ENCODE measurements around the gene KIF1B.

KIF1B gene

DNA sequence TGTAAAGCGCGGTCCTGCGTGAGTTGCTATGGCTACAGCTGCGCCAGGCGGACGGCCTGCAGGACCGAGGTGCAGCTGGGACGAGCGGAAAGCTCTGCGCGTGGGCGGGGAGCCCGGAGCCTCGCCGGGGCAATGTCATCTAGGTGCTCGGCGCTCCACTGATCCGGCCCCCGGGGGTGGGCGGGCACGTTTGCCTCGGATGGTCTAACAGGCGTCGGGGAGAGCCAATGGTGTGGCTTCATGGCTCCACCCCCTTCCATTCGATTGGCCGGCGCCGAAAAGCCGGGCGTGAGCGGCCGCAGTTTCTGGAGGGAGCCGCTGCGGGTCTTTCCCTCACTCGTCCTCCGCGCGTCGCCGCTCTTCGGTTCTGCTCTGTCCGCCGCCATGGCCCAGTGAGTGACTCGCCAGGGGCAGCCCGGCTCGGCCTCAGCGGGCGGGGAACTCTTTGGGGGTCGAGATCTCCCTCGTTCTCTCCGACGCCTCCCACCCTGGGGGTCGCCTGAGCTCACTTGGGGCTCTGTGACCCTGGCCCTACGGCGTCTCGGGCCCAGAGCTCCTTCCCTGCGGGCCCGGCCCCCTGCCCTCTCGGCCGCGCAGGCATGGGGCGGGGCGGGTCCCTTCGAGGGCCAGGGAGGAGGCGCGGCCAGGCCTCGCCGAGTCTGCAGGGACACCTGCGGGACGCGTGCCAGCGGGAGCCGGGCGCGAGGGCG, 188.5 kb downstream of the KIF1B start, which contains the start of gene PGD:
TSS of gene PGD (plus strand) at position 331 of the 710 bp plus-strand sequence. CDS start at position 385, 54 bp downstream.
- TF ChIP-seq EZH2phosphoT487 (conservative IDR thresholded peaks at IDR 0.05; ENCODE audit: low read length) (no peak), CTCF (IDR thresholded peaks at IDR 0.05; ENCODE audit: insufficient read depth, low read length, poor library complexity, severe bottlenecking) (no peak)
- Histone ChIP-seq H3K36me3 (ENCODE audit: low read length) (0 out of 2 replicates have a peak, but pooled peaks cover 11% of the 10 kb centered on the region), H2AFZ (ENCODE audit: low read depth, low read length, severe bottlenecking) (peak within 1 kb of the TSS; percentile 98), H3K27ac (ENCODE audit: low read depth, low read length) (peak within 1 kb of the TSS; percentile 74), H3K79me2 (ENCODE audit: insufficient read depth, low read length) (peaks cover 27% of the 10 kb centered on the region), H3F3A (ENCODE audit: insufficient read depth) (no peaks in the 10 kb centered on the region), H3K9me2 (replicated peaks; ENCODE audit: insufficient read depth, low read length) (no peaks in the 10 kb centered on the region), H3K4me3 (ENCODE audit: insufficient read depth, low read length, poor library complexity, severe bottlenecking) (peak within 1 kb of the TSS; percentile 61), H3K27me3 (ENCODE audit: low read length) (no peaks in the 10 kb centered on the region), H3K4me2 (ENCODE audit: low read depth, low read length, poor library complexity, severe bottlenecking) (peak within 1 kb of the TSS; percentile 86), H4K20me1 (ENCODE audit: low read depth, low read length) (no peaks in the 10 kb centered on the region), H3K9me3 (ENCODE audit: insufficient read depth, low read length) (no peaks in the 10 kb centered on the region), H3K9ac (ENCODE audit: low read length) (peak within 1 kb of the TSS; percentile 80)

GRCh38 chr1:10399444-10399941, 189.1 kb downstream of the KIF1B start:
- Histone ChIP-seq H3K4me2 (ENCODE audit: low read depth, low read length, poor library complexity, severe bottlenecking) (peak overlapping the region; percentile 86), H4K20me1 (ENCODE audit: low read depth, low read length) (no peaks in the 10 kb centered on the region), H3K27me3 (ENCODE audit: low read length) (no peaks in the 10 kb centered on the region), H2AFZ (ENCODE audit: low read depth, low read length, severe bottlenecking) (no peak overlapping the region), H3K79me2 (ENCODE audit: insufficient read depth, low read length) (peaks cover 27% of the 10 kb centered on the region), H3K9me3 (ENCODE audit: insufficient read depth, low read length) (no peaks in the 10 kb centered on the region), H3K9me2 (replicated peaks; ENCODE audit: insufficient read depth, low read length) (no peaks in the 10 kb centered on the region), H3K9ac (ENCODE audit: low read length) (peak overlapping the region; percentile 80), H3K27ac (ENCODE audit: low read depth, low read length) (peak overlapping the region; percentile 74), H3K4me3 (ENCODE audit: insufficient read depth, low read length, poor library complexity, severe bottlenecking) (peak overlapping the region; percentile 59), H3F3A (ENCODE audit: insufficient read depth) (no peaks in the 10 kb centered on the region), H3K36me3 (ENCODE audit: low read length) (0 out of 2 replicates have a peak, but pooled peaks cover 12% of the 10 kb centered on the region)
- TF ChIP-seq EZH2phosphoT487 (conservative IDR thresholded peaks at IDR 0.05; ENCODE audit: low read length) (no peak), CTCF (IDR thresholded peaks at IDR 0.05; ENCODE audit: insufficient read depth, low read length, poor library complexity, severe bottlenecking) (no peak)

DNA sequence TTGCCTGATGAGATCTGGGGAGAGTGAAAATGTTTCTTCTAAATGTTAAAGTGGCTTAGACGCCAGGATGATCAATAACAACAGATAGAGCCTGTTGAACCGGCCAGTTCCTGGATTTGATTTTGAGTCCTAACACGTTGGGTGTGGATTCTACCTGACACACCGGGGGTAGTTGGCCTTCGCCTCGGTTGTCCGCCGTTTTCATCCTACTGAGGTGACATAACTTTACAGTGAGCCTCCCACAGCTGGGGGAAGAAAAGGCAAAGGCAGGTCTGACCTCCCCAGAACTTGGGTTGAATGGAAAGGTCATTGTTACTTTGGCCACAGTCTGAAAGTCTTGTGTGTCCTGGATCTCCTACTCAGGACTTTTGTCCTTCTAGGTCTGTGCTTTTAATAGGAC, 189.6 kb downstream of the KIF1B start:
- peak overlapping the region; percentile 59 for H3K4me3 ChIP-seq (ENCODE audit: insufficient read depth, low read length, poor library complexity, severe bottlenecking)
- peak overlapping the region; percentile 80 for H3K9ac ChIP-seq (ENCODE audit: low read length)
- no peaks in the 10 kb centered on the region for H4K20me1 ChIP-seq (ENCODE audit: low read depth, low read length)
- H3K36me3 ChIP-seq (ENCODE audit: low read length): 0 out of 2 replicates have a peak, but pooled peaks cover 12% of the 10 kb centered on the region
- H3K27ac ChIP-seq (ENCODE audit: low read depth, low read length): no peak overlapping the region
- H3K79me2 ChIP-seq (ENCODE audit: insufficient read depth, low read length): peaks cover 27% of the 10 kb centered on the region
- H2AFZ ChIP-seq (ENCODE audit: low read depth, low read length, severe bottlenecking): no peak overlapping the region
- TF ChIP-seq EZH2phosphoT487 (conservative IDR thresholded peaks at IDR 0.05; ENCODE audit: low read length) (no peak), CTCF (IDR thresholded peaks at IDR 0.05; ENCODE audit: insufficient read depth, low read length, poor library complexity, severe bottlenecking) (no peak)
- H3K9me2 ChIP-seq (replicated peaks; ENCODE audit: insufficient read depth, low read length): no peaks in the 10 kb centered on the region
- H3K4me2 ChIP-seq (ENCODE audit: low read depth, low read length, poor library complexity, severe bottlenecking): peak overlapping the region; percentile 86
- H3K9me3 ChIP-seq (ENCODE audit: insufficient read depth, low read length): no peaks in the 10 kb centered on the region
- H3F3A ChIP-seq (ENCODE audit: insufficient read depth): no peaks in the 10 kb centered on the region
- H3K27me3 ChIP-seq (ENCODE audit: low read length): no peaks in the 10 kb centered on the region
